IMR-90 (cell line): ENCODE data around the gene NCOR1.

Source experiments
- BHLHE40 ChIP-seq: fragments of 150-350 bp; IDR thresholded peaks from 2 replicates; pipeline ENCODE4 v1.6.1; 2016; ENCODE audit warnings: mild to moderate bottlenecking, low read depth, low read length
- CEBPB ChIP-seq: IDR thresholded peaks from 2 replicates; pipeline ENCODE4 v1.6.1; 2012; ENCODE audit warnings: low read depth, low read length, improper control_type of control experiment
- FOS ChIP-seq: fragments of 150-350 bp; IDR thresholded peaks from 2 replicates; pipeline ENCODE4 v1.6.1; 2016; ENCODE audit warnings: low read depth, low read length
- MXI1 ChIP-seq: IDR thresholded peaks from 2 replicates; pipeline ENCODE4 v1.6.1; 2012; ENCODE audit warnings: low read depth, mild to moderate bottlenecking, low read length, moderate library complexity, borderline replicate concordance
- POLR2A ChIP-seq: IDR thresholded peaks from 2 replicates; pipeline ENCODE4 v1.6.1; 2012; ENCODE audit warnings: mild to moderate bottlenecking, low read depth, low read length
- RAD21 ChIP-seq: IDR thresholded peaks from 2 replicates; pipeline ENCODE4 v1.6.1; 2012; ENCODE audit warnings: low read length, improper control_type of control experiment
- RCOR1 ChIP-seq: IDR thresholded peaks from 2 replicates; pipeline ENCODE4 v1.6.1; 2012; ENCODE audit warnings: mild to moderate bottlenecking, low read length, improper control_type of control experiment; ENCODE audit not compliant: insufficient replicate concordance
- RFX5 ChIP-seq: IDR thresholded peaks from 2 replicates; pipeline ENCODE4 v1.8.0; 2012; ENCODE audit warnings: low read depth, mild to moderate bottlenecking, low read length, moderate library complexity
- SMC3 ChIP-seq: fragments of 150-350 bp; IDR thresholded peaks from 2 replicates; pipeline ENCODE4 v1.6.1; 2016; ENCODE audit warnings: low read depth, mild to moderate bottlenecking, antibody characterized with exemption, low read length, moderate library complexity
- TF ChIP-seq, protein P1 (sequence below): fragments of 150-350 bp; IDR thresholded peaks from 2 replicates; pipeline ENCODE4 v1.6.1; 2017; ENCODE audit warnings: mild to moderate bottlenecking, antibody characterized with exemption, low read length, low read depth
- TF ChIP-seq, protein P2 (sequence below): conservative IDR thresholded peaks from 2 replicates; pipeline ENCODE4 v1.5.1; 2012; ENCODE audit warnings: mild to moderate bottlenecking, low read depth, low read length, improper control_type of control experiment
- TF ChIP-seq, protein P3 (sequence below): fragments of 150-350 bp; IDR thresholded peaks from 2 replicates; pipeline ENCODE4 v1.6.1; 2016; ENCODE audit warnings: low read depth, mild to moderate bottlenecking, low read length, moderate library complexity, borderline replicate concordance

DNA sequence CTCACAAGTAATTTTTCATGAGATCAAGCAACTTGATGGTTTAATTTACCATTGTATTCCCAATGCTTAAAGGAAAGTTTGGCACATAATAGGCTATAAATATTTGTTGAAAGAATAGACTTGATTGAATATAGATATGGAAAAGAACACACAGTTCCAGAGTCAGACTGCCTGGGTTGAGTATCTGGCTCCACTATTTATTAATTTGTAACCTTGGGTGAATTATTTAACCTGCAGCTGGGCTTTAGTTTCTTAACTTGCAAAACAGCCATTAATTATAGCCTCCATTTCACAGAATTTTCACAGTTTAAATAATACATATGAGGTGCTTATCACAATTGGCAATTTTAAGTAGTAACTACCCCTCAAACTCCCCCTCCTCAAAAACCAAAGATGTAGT is 73.6 kb downstream of the NCOR1 start:
- TF ChIP-seq FOS (no peak), POLR2A (no peak), MXI1 (no peak), BHLHE40 (no peak), RFX5 (no peak), RCOR1 (no peak), CEBPB (no peak), RAD21 (no peak), SMC3 (no peak)
- TF ChIP-seq, protein P1, sequence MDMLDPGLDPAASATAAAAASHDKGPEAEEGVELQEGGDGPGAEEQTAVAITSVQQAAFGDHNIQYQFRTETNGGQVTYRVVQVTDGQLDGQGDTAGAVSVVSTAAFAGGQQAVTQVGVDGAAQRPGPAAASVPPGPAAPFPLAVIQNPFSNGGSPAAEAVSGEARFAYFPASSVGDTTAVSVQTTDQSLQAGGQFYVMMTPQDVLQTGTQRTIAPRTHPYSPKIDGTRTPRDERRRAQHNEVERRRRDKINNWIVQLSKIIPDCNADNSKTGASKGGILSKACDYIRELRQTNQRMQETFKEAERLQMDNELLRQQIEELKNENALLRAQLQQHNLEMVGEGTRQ, result no peak
- TF ChIP-seq, protein P2, sequence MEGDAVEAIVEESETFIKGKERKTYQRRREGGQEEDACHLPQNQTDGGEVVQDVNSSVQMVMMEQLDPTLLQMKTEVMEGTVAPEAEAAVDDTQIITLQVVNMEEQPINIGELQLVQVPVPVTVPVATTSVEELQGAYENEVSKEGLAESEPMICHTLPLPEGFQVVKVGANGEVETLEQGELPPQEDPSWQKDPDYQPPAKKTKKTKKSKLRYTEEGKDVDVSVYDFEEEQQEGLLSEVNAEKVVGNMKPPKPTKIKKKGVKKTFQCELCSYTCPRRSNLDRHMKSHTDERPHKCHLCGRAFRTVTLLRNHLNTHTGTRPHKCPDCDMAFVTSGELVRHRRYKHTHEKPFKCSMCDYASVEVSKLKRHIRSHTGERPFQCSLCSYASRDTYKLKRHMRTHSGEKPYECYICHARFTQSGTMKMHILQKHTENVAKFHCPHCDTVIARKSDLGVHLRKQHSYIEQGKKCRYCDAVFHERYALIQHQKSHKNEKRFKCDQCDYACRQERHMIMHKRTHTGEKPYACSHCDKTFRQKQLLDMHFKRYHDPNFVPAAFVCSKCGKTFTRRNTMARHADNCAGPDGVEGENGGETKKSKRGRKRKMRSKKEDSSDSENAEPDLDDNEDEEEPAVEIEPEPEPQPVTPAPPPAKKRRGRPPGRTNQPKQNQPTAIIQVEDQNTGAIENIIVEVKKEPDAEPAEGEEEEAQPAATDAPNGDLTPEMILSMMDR, result no peak
- TF ChIP-seq, protein P3, sequence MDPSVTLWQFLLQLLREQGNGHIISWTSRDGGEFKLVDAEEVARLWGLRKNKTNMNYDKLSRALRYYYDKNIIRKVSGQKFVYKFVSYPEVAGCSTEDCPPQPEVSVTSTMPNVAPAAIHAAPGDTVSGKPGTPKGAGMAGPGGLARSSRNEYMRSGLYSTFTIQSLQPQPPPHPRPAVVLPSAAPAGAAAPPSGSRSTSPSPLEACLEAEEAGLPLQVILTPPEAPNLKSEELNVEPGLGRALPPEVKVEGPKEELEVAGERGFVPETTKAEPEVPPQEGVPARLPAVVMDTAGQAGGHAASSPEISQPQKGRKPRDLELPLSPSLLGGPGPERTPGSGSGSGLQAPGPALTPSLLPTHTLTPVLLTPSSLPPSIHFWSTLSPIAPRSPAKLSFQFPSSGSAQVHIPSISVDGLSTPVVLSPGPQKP, result no peak
